Subcutaneous adipose tissue (tissue), 4 donors: ENCODE data around the gene SIRT1. TPM values are rescaled to one million over a fixed set of nuclear protein-coding genes. Genes with fewer than 3 reads are reported as not detected.

Experiments
- CTCF ChIP-seq: fragments of 450-650 bp; IDR thresholded peaks from one replicate; pipeline ENCODE4 v1.5.1; 2016; ENCODE audit warnings: low read depth, mild to moderate bottlenecking, control low read depth, antibody characterized with exemption, moderate library complexity
- small RNA-seq: library from RNA; depleted of rRNA; stranded (forward); fragments of <200 nt; gene quantifications from one replicate; pipeline ENCODE3, GENCODE V24; 2016
- total RNA-seq, 4 donors: library from RNA; depleted of rRNA; stranded (reverse); fragments of >200 nt; gene quantifications; one replicate each; pipeline ENCODE4 v1.1.0, GENCODE V29; 2016

The SIRT1 gene
- total RNA-seq, 4 donors from 2014 or later, result 34.7 to 44.7 (median 36.8) TPM

GRCh38 chr10:67936416-67936815, 52.0 kb downstream of the SIRT1 start:
- TF ChIP-seq CTCF, result no peak

GRCh38 chr10:67943917-67944316, 59.5 kb downstream of the SIRT1 start:
- TF ChIP-seq CTCF, result no peak

- no peak for TF ChIP-seq CTCF
Observed at GRCh38 chr10:67955614-67956013, 71.2 kb downstream of the SIRT1 start.

- TF ChIP-seq CTCF, result no peak
Observed at GRCh38 chr10:67959839-67960476, 75.5 kb downstream of the SIRT1 start.

- TF ChIP-seq CTCF, result no peak
Observed at GRCh38 chr10:67965456-67965855, 81.0 kb downstream of the SIRT1 start.

Small RNA genes lying within 50 kb of the gene (small RNA-seq; reads per million reads assigned to genes)
- gene RNU6-523P, result not detected

Other genes with a start within 250 kb of the SIRT1 start
- under 1 TPM; under 0.01 to 0.38 (median 0.27) TPM for gene CTNNA3, start 188.5 kb upstream of the SIRT1 start, total RNA-seq
- under 1 TPM in 2 of 4 donors, not detected in 2; 0.51 to 0.98 TPM for gene DNAJC12, start 46.5 kb upstream of the SIRT1 start, total RNA-seq
- gene HERC4, start 190.6 kb downstream of the SIRT1 start, total RNA-seq, result 10 to 100 TPM; 57.7 to 80.8 (median 75.2) TPM
- not detected for gene MYPN, start 224.8 kb downstream of the SIRT1 start, total RNA-seq